Endothelial cell of coronary artery (primary cell): ENCODE results near the gene FOXD4L1. TPM values are rescaled to one million over a fixed set of nuclear protein-coding genes. Genes with fewer than 3 reads are reported as not detected.

Source experiments
- total RNA-seq: library from RNA; depleted of rRNA; stranded (reverse); fragments of >200 nt; gene quantifications from 2 replicates; pipeline ENCODE4 v1.2.3, GENCODE V29; 2014

Gene FOXD4L1
- 0.18 TPM in 1 of 2 replicates, not detected in the other for total RNA-seq

GRCh38 chr2:113498365-113498764 lies at the start of gene FOXD4L1:
TSS of gene FOXD4L1 (plus strand) at chr2:113498665. CDS start at chr2:113499257, 592 bp downstream.

Other genes starting within 250 kb of the FOXD4L1 start
- gene PAX8, start 219.7 kb upstream of the FOXD4L1 start, total RNA-seq: 0.28 TPM in 1 of 2 replicates, not detected in the other
- 43.4 and 62.1 TPM in 2 replicates for gene ZNG1B, start 61.0 kb upstream of the FOXD4L1 start, total RNA-seq
- 5.0 and 7.3 TPM in 2 replicates for gene RABL2A, start 128.6 kb downstream of the FOXD4L1 start, total RNA-seq